OCI-LY1 (cell line): ENCODE results near the gene MAP7D2.
A peak's percentile ranks its signal among the peaks of the same experiment; 100 is the strongest.

Source experiments
- H2AFZ ChIP-seq: fragments of 200-600 bp; sonication (generic), shearing (Covaris generic); 2 replicates; pipeline ENCODE4 v1.6.0; 2014; ENCODE audit warnings: antibody characterized with exemption, mild to moderate bottlenecking, low read length
- H3F3A ChIP-seq: fragments of 200-600 bp; sonication (generic), shearing (Covaris generic); 2 replicates; pipeline ENCODE4 v1.6.0; 2014; ENCODE audit warnings: mild to moderate bottlenecking, antibody characterized with exemption, low read length, moderate library complexity; ENCODE audit not compliant: insufficient read depth
- H3K27ac ChIP-seq: fragments of 200-600 bp; sonication (generic); 2 replicates; pipeline ENCODE4 v1.5.1; 2014; ENCODE audit warnings: low read length, mixed run types, mild to moderate bottlenecking, low read depth; ENCODE audit not compliant: poor library complexity, severe bottlenecking
- H3K27me3 ChIP-seq: fragments of 200-600 bp; sonication (generic); 2 replicates; pipeline ENCODE4 v1.6.0; 2014; ENCODE audit warnings: antibody characterized with exemption, mild to moderate bottlenecking, low read length, moderate library complexity; ENCODE audit not compliant: insufficient read depth
- H3K36me3 ChIP-seq: fragments of 200-600 bp; sonication (generic); 2 replicates; pipeline ENCODE4 v1.6.1; 2014; ENCODE audit warnings: mild to moderate bottlenecking, antibody characterized with exemption, low read length, moderate library complexity, mixed read lengths; ENCODE audit not compliant: insufficient read depth
- H3K4me1 ChIP-seq: fragments of 200-600 bp; sonication (generic); 2 replicates; pipeline ENCODE4 v1.5.1; 2014; ENCODE audit warnings: mild to moderate bottlenecking, low read length, moderate library complexity; ENCODE audit not compliant: insufficient read depth, severe bottlenecking
- H3K4me2 ChIP-seq: fragments of 200-600 bp; sonication (generic), shearing (Covaris generic); 2 replicates; pipeline ENCODE4 v1.6.1; 2014; ENCODE audit warnings: low read length
- H3K4me3 ChIP-seq: fragments of 200-600 bp; sonication (generic); 2 replicates; pipeline ENCODE4 v1.5.1; 2014; ENCODE audit warnings: low read length, low read depth, mild to moderate bottlenecking, mixed read lengths; ENCODE audit not compliant: poor library complexity, severe bottlenecking
- H3K79me2 ChIP-seq: fragments of 200-600 bp; shearing (Covaris generic); 2 replicates; pipeline ENCODE4 v1.6.1; 2016; ENCODE audit warnings: mixed run types, low read length, mixed read lengths; ENCODE audit not compliant: insufficient read depth
- H3K9ac ChIP-seq: fragments of 200-600 bp; sonication (generic), shearing (Covaris generic); 2 replicates; pipeline ENCODE4 v1.6.1; 2014; ENCODE audit warnings: mild to moderate bottlenecking, low read length, mixed read lengths
- H3K9me2 ChIP-seq: fragments of 200-600 bp; sonication (generic), shearing (Covaris generic); 2 replicates; pipeline ENCODE4 v1.6.1; 2014; ENCODE audit warnings: low read depth, mild to moderate bottlenecking, low read length, mixed read lengths
- H3K9me3 ChIP-seq: fragments of 200-600 bp; shearing (Covaris generic); 2 replicates; pipeline ENCODE4 v1.6.1; 2014; ENCODE audit warnings: low read length, mixed read lengths
- H4K20me1 ChIP-seq: fragments of 200-600 bp; sonication (generic), shearing (Covaris generic); 2 replicates; pipeline ENCODE4 v1.6.0; 2016; ENCODE audit warnings: mild to moderate bottlenecking, low read length; ENCODE audit not compliant: insufficient read depth
- EZH2 ChIP-seq: fragments of 200-600 bp; sonication (generic), shearing (Covaris generic); IDR thresholded peaks from 2 replicates; pipeline ENCODE4 v1.8.0; 2017; ENCODE audit warnings: borderline replicate concordance, mixed run types, mild to moderate bottlenecking, antibody characterized with exemption, low read length, moderate library complexity, mixed read lengths
- TF ChIP-seq, protein P1 (sequence below): fragments of 200-600 bp; sonication (generic), shearing (Covaris generic); IDR thresholded peaks from 2 replicates; pipeline ENCODE4 v1.5.1; 2017; ENCODE audit warnings: mild to moderate bottlenecking, antibody characterized with exemption, low read length, moderate library complexity, mixed read lengths

The MAP7D2 gene

DNA sequence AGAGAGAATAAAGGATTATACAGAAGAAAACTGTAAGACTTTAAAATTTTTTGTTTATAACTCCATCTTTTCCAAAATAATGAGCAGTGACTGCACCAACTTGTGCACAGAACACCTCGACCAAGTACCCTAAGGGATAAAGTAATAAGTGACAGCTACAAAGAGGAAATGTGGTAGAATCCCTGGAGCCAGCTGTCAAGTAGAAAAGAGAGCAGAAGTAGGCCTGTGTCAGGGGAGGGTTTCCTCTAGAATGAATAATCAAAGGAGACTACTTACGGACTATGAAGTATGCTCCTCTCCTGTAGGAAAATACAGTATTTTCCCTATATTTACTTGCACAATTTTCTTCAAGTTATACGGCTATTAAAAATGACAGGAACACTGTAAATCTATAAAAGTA, 23.7 kb upstream of the MAP7D2 start:
- Histone ChIP-seq H3K9ac (peak overlapping the region; percentile 98), H3K4me2 (peak overlapping the region; percentile 88), H3K27me3 (no peaks in the 10 kb centered on the region), H3K4me3 (peak overlapping the region; percentile 99), H3K9me2 (no peaks in the 10 kb centered on the region), H3K27ac (no peak overlapping the region), H3F3A (no peaks in the 10 kb centered on the region), H3K36me3 (peaks cover 49% of the 10 kb centered on the region), H3K79me2 (peaks cover 24% of the 10 kb centered on the region), H2AFZ (no peak overlapping the region), H4K20me1 (no peaks in the 10 kb centered on the region), H3K9me3 (no peaks in the 10 kb centered on the region), H3K4me1 (peaks cover 32% of the 10 kb centered on the region)
- TF ChIP-seq, protein P1, sequence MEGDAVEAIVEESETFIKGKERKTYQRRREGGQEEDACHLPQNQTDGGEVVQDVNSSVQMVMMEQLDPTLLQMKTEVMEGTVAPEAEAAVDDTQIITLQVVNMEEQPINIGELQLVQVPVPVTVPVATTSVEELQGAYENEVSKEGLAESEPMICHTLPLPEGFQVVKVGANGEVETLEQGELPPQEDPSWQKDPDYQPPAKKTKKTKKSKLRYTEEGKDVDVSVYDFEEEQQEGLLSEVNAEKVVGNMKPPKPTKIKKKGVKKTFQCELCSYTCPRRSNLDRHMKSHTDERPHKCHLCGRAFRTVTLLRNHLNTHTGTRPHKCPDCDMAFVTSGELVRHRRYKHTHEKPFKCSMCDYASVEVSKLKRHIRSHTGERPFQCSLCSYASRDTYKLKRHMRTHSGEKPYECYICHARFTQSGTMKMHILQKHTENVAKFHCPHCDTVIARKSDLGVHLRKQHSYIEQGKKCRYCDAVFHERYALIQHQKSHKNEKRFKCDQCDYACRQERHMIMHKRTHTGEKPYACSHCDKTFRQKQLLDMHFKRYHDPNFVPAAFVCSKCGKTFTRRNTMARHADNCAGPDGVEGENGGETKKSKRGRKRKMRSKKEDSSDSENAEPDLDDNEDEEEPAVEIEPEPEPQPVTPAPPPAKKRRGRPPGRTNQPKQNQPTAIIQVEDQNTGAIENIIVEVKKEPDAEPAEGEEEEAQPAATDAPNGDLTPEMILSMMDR = no peak
- TF ChIP-seq EZH2 = no peak

DNA sequence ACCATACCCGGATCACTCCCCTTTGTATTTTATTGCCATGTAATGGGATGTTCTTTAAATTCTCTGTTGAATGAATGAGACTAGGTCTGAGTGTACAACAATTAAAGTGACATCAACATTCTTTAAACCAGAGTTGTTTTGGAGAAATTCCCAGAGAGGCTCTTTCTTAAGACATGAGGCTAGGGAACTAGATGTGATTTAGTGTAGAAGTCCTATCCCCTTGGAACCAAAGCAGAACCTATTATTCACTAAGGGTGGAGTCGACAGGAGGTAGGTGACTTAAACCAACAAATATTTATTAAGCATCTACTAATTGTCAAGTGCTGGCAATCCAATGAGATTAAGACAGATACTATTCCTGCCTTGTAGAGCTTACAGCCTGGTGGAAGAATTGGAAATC, 23.3 kb upstream of the MAP7D2 start:
- peaks cover 24% of the 10 kb centered on the region for H3K79me2 ChIP-seq
- H3K4me1 ChIP-seq = peaks cover 32% of the 10 kb centered on the region
- no peak overlapping the region for H2AFZ ChIP-seq
- H3K9me3 ChIP-seq = no peaks in the 10 kb centered on the region
- peak overlapping the region; percentile 88 for H3K4me2 ChIP-seq
- H3K36me3 ChIP-seq = peaks cover 54% of the 10 kb centered on the region
- H3F3A ChIP-seq = no peaks in the 10 kb centered on the region
- no peaks in the 10 kb centered on the region for H3K9me2 ChIP-seq
- no peak overlapping the region for H3K27ac ChIP-seq
- no peaks in the 10 kb centered on the region for H4K20me1 ChIP-seq
- H3K4me3 ChIP-seq = peak overlapping the region; percentile 99
- no peaks in the 10 kb centered on the region for H3K27me3 ChIP-seq
- TF ChIP-seq EZH2 = no peak
- TF ChIP-seq, protein P1 = no peak
- H3K9ac ChIP-seq = peak overlapping the region; percentile 98

DNA sequence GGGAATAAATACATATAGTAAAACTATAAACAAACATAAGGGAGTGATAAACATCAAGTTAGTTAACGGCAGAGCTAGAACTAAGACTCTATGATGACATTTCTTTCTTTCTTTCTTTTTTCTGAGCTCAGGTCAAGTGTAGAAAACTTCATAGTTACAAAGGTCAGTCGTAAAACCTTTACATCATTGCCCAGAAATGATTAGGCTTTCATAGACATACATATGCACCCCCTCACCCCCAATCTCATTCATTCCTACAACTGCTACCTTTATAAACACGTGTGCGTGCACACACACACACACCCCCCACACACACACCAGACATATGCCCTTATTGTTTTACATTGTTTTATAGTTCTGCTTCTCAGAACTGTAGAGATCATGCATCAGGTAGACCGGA, 19.2 kb upstream of the MAP7D2 start:
- Histone ChIP-seq H3K9me2 (no peaks in the 10 kb centered on the region), H3K9me3 (no peaks in the 10 kb centered on the region), H3K4me1 (peaks cover 17% of the 10 kb centered on the region), H3K36me3 (peaks cover 85% of the 10 kb centered on the region), H3K9ac (no peak overlapping the region), H4K20me1 (no peaks in the 10 kb centered on the region), H2AFZ (no peak overlapping the region), H3K27ac (no peak overlapping the region), H3K4me2 (no peak overlapping the region), H3K79me2 (peaks cover 19% of the 10 kb centered on the region), H3K4me3 (no peak overlapping the region), H3K27me3 (no peaks in the 10 kb centered on the region), H3F3A (no peaks in the 10 kb centered on the region)
- no peak for TF ChIP-seq EZH2
- TF ChIP-seq, protein P1 = no peak
